SK-N-MC (cell line): Measurements from ENCODE around the gene CCT7.

ENCODE experiments used
- EZH2 ChIP-seq: fragments of 200-600 bp; sonication (generic); IDR thresholded peaks from one replicate; pipeline ENCODE4 v1.6.1; 2017; ENCODE audit warnings: antibody characterized with exemption
- POLR2AphosphoS5 ChIP-seq: IDR thresholded peaks from 2 replicates; pipeline ENCODE4 v1.6.1; 2012; ENCODE audit warnings: mild to moderate bottlenecking, low read depth, low read length, borderline replicate concordance

- TF ChIP-seq POLR2AphosphoS5 (no peak; the same call in 1 of the 2 replicates), EZH2 (no peak)
These were observed 18.3 kb downstream of the CCT7 start for GRCh38 chr2:73252238-73253027.
